ENCODE results near the gene VDAC2.
"Not testable (repeated sequence)": the region's sequence is repeated elsewhere in the genome, so short reads cannot be mapped to it uniquely, and the experiment has no call there.

DNA sequence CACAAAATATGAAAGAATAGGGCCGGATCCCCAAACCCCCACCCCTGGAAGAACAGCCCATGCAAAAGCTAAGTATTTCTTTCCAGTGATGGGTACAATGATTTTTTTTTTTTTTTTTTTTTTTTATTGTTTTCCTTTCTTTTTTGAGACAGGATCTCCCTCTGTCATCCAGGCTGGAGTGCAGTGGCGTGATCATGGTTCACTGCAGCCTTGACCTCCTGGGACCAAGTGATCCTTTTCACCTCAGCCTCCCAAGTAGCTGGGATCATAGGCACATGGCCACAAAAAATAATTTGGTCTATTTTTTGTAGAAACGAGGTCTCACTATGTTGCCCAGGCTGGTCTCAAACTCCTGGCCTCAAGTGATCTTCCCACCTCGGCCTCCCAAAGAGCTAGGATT lies 16.0 kb upstream of the VDAC2 start:
- TF ChIP-seq, protein P1, sequence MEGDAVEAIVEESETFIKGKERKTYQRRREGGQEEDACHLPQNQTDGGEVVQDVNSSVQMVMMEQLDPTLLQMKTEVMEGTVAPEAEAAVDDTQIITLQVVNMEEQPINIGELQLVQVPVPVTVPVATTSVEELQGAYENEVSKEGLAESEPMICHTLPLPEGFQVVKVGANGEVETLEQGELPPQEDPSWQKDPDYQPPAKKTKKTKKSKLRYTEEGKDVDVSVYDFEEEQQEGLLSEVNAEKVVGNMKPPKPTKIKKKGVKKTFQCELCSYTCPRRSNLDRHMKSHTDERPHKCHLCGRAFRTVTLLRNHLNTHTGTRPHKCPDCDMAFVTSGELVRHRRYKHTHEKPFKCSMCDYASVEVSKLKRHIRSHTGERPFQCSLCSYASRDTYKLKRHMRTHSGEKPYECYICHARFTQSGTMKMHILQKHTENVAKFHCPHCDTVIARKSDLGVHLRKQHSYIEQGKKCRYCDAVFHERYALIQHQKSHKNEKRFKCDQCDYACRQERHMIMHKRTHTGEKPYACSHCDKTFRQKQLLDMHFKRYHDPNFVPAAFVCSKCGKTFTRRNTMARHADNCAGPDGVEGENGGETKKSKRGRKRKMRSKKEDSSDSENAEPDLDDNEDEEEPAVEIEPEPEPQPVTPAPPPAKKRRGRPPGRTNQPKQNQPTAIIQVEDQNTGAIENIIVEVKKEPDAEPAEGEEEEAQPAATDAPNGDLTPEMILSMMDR (IDR thresholded peaks at IDR 0.05 in 2 of 3, conservative IDR thresholded peaks at IDR 0.05 in 1 of 3; ENCODE audit: control insufficient read depth in 2 of 3, extremely low read depth in 1 of 3, insufficient read depth in 1 of 3, low read depth in 3 of 3, low read length in 3 of 3) = not testable (repeated sequence)
- not testable (repeated sequence) for TF ChIP-seq NR2C2 (IDR thresholded peaks at IDR 0.05; ENCODE audit: borderline replicate concordance, control insufficient read depth, insufficient read length, low read depth)
